HL-60 (cell line): ENCODE results near the gene SPOP.
"Not testable (repeated sequence)": the region's sequence is repeated elsewhere in the genome, so short reads cannot be mapped to it uniquely, and the experiment has no call there.

ENCODE experiments used
- DNase-seq, 2 experiments: peaks; one replicate each; pipeline ENCODE4 v3.0.0-alpha.2; 2010 to 2020; ENCODE audit warnings: low read depth in 1 of 2, low spot score in 1 of 2
- H3K27ac ChIP-seq: fragments of 250-450 bp; sonication (Bioruptor Pico); replicated peaks from 2 replicates; pipeline ENCODE4 v1.5.1; 2020; ENCODE audit warnings: mild to moderate bottlenecking, moderate library complexity
- H3K27me3 ChIP-seq: fragments of 250-450 bp; sonication (Bioruptor Pico); 2 replicates; pipeline ENCODE4 v1.5.1; 2021; ENCODE audit warnings: mild to moderate bottlenecking, moderate library complexity; ENCODE audit not compliant: insufficient read depth, poor library complexity, severe bottlenecking
- H3K4me3 ChIP-seq: replicated peaks from 2 replicates; pipeline ENCODE4 v1.5.1; 2011; ENCODE audit warnings: mild to moderate bottlenecking, control low read depth, low read length; ENCODE audit not compliant: insufficient read depth
- CTCF ChIP-seq: IDR thresholded peaks from one replicate; pipeline ENCODE4 v1.5.1; 2011; ENCODE audit warnings: low read length, control low read depth, inconsistent platforms; ENCODE audit not compliant: insufficient read depth
- GABPA ChIP-seq: IDR thresholded peaks from 2 replicates; pipeline ENCODE4 v1.6.1; 2012; ENCODE audit warnings: low read depth
- POLR2AphosphoS5 ChIP-seq: IDR thresholded peaks from 2 replicates; pipeline ENCODE4 v1.6.1; 2012; ENCODE audit warnings: low read depth
- SPI1 ChIP-seq: IDR thresholded peaks from 2 replicates; pipeline ENCODE4 v1.6.1; 2012; ENCODE audit warnings: low read depth, mild to moderate bottlenecking, borderline replicate concordance
- TF ChIP-seq, protein P1 (sequence below): IDR thresholded peaks from 2 replicates; pipeline ENCODE4 v1.6.1; 2012; ENCODE audit warnings: low read depth; ENCODE audit not compliant: insufficient replicate concordance

Gene SPOP

GRCh38 chr17:49656247-49656646 lies 21.6 kb downstream of the SPOP start:
- Histone ChIP-seq H3K27ac (no peak overlapping the region), H3K4me3 (no peak overlapping the region), H3K27me3 (no peaks in the 10 kb centered on the region)
- no peak for DNase-seq
- TF ChIP-seq SPI1, result no peak
- no peak for TF ChIP-seq GABPA
- TF ChIP-seq, protein P1, sequence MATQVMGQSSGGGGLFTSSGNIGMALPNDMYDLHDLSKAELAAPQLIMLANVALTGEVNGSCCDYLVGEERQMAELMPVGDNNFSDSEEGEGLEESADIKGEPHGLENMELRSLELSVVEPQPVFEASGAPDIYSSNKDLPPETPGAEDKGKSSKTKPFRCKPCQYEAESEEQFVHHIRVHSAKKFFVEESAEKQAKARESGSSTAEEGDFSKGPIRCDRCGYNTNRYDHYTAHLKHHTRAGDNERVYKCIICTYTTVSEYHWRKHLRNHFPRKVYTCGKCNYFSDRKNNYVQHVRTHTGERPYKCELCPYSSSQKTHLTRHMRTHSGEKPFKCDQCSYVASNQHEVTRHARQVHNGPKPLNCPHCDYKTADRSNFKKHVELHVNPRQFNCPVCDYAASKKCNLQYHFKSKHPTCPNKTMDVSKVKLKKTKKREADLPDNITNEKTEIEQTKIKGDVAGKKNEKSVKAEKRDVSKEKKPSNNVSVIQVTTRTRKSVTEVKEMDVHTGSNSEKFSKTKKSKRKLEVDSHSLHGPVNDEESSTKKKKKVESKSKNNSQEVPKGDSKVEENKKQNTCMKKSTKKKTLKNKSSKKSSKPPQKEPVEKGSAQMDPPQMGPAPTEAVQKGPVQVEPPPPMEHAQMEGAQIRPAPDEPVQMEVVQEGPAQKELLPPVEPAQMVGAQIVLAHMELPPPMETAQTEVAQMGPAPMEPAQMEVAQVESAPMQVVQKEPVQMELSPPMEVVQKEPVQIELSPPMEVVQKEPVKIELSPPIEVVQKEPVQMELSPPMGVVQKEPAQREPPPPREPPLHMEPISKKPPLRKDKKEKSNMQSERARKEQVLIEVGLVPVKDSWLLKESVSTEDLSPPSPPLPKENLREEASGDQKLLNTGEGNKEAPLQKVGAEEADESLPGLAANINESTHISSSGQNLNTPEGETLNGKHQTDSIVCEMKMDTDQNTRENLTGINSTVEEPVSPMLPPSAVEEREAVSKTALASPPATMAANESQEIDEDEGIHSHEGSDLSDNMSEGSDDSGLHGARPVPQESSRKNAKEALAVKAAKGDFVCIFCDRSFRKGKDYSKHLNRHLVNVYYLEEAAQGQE, result no peak
- no peak for TF ChIP-seq POLR2AphosphoS5
- no peak for TF ChIP-seq CTCF

- Histone ChIP-seq H3K27me3 (no peaks in the 10 kb centered on the region), H3K4me3 (no peak overlapping the region), H3K27ac (no peak overlapping the region)
- TF ChIP-seq SPI1, result no peak
- TF ChIP-seq, protein P1, result no peak
- no peak for TF ChIP-seq CTCF
- no peak for TF ChIP-seq POLR2AphosphoS5
- TF ChIP-seq GABPA, result no peak
- no peak for DNase-seq
Observed at GRCh38 chr17:49647256-49647585, 30.7 kb downstream of the SPOP start.

DNA sequence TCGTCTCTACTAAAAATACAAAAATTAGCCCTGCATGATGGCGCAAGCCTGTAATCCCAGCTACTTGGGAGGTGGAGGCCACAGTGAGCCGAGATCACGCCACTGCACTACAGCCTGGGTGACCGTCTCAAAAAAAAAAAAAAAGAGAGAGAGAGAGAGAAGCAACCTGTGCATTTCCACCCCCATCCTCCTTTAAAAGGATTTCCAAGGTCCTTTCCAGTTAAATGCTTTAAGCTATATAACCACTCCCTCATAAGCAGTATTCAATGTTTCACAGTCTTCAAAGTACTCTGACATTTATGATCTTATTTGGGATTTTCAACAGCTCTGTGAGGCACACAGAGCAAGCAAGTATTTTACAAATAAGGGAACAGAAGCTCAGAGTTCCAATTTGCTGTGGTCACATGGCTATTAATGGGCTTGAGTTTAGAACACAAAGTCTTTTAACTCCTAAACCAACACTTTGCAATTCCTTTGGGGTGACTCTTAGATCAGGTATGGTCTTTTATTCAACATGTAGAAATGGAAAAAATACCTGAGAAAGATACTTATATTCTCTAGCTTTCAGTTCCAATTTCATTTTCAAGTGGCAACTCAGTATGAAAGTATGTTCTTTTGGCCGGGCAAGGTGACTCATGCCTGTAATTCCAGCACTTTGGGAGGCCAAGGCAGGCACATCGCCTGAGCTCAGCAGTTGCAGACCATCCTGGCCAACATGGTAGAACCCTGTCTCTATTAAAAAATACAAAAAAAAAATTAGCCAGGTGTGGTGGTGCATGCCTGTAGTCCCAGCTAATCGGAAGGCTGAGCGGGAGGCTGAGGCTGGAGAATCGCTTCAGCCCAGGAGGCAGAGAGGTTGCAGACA lies 31.3 kb downstream of the SPOP start:
- TF ChIP-seq SPI1 (no peak), CTCF (no peak)
- H3K27ac ChIP-seq, result no peak overlapping the region
- no peak for DNase-seq
- no peaks in the 10 kb centered on the region for H3K27me3 ChIP-seq
- no peak overlapping the region for H3K4me3 ChIP-seq

GRCh38 chr17:49646056-49646390 lies 31.9 kb downstream of the SPOP start:
- H3K27ac ChIP-seq, DNase-seq, H3K4me3 ChIP-seq, H3K27me3 ChIP-seq: not testable (repeated sequence)
